ENCODE data around the gene DOCK1. TPM values are rescaled to one million over a fixed set of nuclear protein-coding genes. Genes with fewer than 3 reads are reported as not detected.

The DOCK1 gene
- total and polyA plus RNA-seq, 4 donors = 10.9 to 82.6 (median 43.3) TPM

DNA sequence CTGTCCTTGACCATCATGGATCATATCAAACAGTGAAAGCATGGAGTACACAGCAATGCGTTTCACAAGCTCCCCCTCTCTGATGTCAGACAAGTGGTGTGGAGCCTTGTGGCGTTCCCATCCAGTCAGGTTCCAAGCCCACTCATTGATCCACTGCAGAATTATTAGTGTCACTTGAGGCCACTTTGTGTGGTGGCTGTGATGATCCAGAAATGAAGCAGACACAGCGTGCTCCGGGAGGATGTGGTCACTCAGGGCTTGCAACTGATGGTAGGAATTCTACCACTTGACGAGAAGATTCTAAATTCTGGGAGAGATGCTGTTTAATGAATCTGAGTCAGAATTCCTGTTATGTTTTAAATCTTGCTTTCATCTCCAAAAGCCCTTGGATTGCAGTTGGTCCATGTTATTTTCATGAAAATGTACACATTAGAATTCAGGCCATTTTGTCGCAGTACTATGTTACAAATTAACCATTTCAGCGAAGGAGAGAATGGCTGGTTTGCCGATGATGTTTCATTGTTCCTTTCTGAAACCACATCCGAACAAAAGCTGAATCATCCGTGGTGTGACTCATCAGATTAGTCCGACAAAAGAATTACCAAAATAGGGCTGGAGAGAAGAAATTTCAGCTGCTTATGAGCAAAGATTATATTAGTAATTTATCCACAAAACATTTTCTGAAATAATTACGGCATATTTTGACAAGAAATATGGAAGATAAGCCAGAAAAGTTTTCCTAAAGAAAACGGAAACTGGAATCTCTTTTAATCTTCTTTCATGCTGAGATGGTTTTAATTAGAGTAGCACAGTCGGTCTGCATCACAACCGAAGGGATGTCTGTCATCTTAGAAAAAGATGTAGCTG is 243.1 kb downstream of the DOCK1 start:
- Histone ChIP-seq H3K27me3 (ENCODE audit: control insufficient read depth in 1 of 2, insufficient read depth in 2 of 2, low read length in 1 of 2) (no peaks in the 10 kb centered on the region), H3K9me3 (ENCODE audit: control insufficient read depth, low read length) (no peaks in the 10 kb centered on the region), H3K27ac (ENCODE audit: low read depth in 1 of 2, low read length in 2 of 2) (no peak overlapping the region), H3K36me3 (ENCODE audit: control insufficient read depth in 1 of 2, insufficient read depth in 2 of 2, low read length in 1 of 2) (no peaks in the 10 kb centered on the region), H3K4me1 (ENCODE audit: control insufficient read depth in 1 of 2, insufficient read depth in 2 of 2, low read length in 2 of 2) (no peaks in the 10 kb centered on the region), H3K4me3 (ENCODE audit: low read length in 2 of 2) (no peak overlapping the region)
- intact Hi-C loops (cut with DNase I) = no loop called here
- WGBS, 2 donors = 73 to 74% methylated on average over 15 of the region's 15 CpGs
- no peak for DNase-seq
- no peak for ATAC-seq (ENCODE audit: low FRiP score)

DNA sequence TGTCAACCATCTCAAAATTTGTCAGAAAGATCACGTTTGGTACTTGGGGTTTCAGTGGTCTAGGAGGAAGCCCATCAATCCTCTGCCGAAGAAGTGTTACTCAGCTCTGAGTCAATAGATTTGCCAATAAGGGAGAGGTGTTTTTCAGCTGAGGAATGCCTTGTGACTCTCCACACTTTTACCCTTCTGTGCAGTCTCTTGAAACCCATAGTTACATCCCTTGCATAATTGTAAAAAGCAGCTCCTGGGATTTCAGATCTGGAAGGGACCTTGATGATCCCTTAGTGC is 243.6 kb downstream of the DOCK1 start:
- 56 to 73% methylated on average over 2 of the region's 2 CpGs for WGBS, 2 donors
- Histone ChIP-seq H3K4me3 (ENCODE audit: low read length in 2 of 2) (no peak overlapping the region), H3K4me1 (ENCODE audit: control insufficient read depth in 1 of 2, insufficient read depth in 2 of 2, low read length in 2 of 2) (no peaks in the 10 kb centered on the region), H3K9me3 (ENCODE audit: control insufficient read depth, low read length) (no peaks in the 10 kb centered on the region), H3K27ac (ENCODE audit: low read depth in 1 of 2, low read length in 2 of 2) (no peak overlapping the region), H3K27me3 (ENCODE audit: control insufficient read depth in 1 of 2, insufficient read depth in 2 of 2, low read length in 1 of 2) (no peaks in the 10 kb centered on the region), H3K36me3 (ENCODE audit: control insufficient read depth in 1 of 2, insufficient read depth in 2 of 2, low read length in 1 of 2) (no peaks in the 10 kb centered on the region)
- DNase-seq (no peak), ATAC-seq (ENCODE audit: low FRiP score) (no peak)
- intact Hi-C loops (cut with DNase I) = no loop called here

DNA sequence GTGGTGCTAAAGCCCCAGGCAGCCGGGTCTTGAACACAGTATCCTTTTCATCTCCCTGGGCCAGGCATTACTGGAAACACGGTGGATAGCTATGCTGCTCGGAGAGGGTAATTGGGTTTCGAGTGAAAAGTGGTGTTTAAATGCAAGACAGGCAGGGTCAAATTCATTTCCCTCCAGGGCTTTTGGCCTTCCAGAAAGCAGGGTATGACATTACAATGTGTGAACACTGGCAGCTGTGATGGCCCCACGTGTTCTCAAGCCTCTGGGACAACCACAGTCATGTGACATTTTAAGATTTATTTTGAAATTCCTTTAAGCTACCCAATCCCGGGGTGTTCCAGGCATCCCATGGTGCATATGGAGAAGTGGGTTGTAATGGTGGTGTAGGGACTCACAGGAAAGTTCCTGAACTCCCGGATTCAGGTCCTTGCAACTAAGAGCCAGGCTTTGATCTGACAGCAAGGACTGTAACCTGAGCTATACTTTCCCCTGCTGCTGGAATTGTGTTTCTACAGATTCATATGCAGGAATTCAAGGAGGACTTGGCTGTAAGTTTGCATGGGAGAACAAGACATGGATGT is 244.4 kb downstream of the DOCK1 start:
- 59 to 63% methylated on average over 7 of the region's 7 CpGs for WGBS, 2 donors
- intact Hi-C loops (cut with DNase I) = no loop called here
- no peak for DNase-seq

DNA sequence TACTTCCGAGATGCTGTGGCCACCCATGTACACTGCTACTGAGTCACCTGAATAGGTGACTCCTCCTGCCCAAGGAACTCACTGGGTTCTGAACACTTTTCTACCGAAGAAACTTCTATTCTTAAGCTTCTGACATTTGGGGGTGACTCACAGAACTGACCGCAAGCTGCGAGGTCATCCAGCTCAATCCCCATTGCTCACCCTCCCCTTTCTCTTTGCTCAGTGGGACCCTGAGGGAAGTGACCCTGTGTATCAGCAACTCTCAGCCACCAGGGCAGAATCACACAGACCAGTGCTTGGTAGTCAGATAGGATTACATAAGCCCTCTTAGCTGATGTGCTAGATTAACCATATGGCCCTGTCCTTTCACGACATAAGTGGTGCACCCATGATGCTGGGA is 244.9 kb downstream of the DOCK1 start:
- ATAC-seq (ENCODE audit: low FRiP score) (no peak), DNase-seq (no peak)
- intact Hi-C loops (cut with DNase I) = no loop called here
- H3K27ac ChIP-seq (ENCODE audit: low read depth in 1 of 2, low read length in 2 of 2) = no peak overlapping the region
- H3K27me3 ChIP-seq (ENCODE audit: control insufficient read depth in 1 of 2, insufficient read depth in 2 of 2, low read length in 1 of 2) = no peaks in the 10 kb centered on the region
- WGBS, 2 donors = 92 to 94% methylated on average over 5 of the region's 5 CpGs
- H3K4me1 ChIP-seq (ENCODE audit: control insufficient read depth in 1 of 2, insufficient read depth in 2 of 2, low read length in 2 of 2) = no peaks in the 10 kb centered on the region
- H3K36me3 ChIP-seq (ENCODE audit: control insufficient read depth in 1 of 2, insufficient read depth in 2 of 2, low read length in 1 of 2) = no peaks in the 10 kb centered on the region
- no peak overlapping the region for H3K4me3 ChIP-seq (ENCODE audit: low read length in 2 of 2)
- H3K9me3 ChIP-seq (ENCODE audit: control insufficient read depth, low read length) = no peaks in the 10 kb centered on the region

More for the DNA sequence above, 244.4 kb downstream of the DOCK1 start:
- ATAC-seq (ENCODE audit: low FRiP score) = no peak
- H3K4me3 ChIP-seq (ENCODE audit: low read length in 2 of 2) = no peak overlapping the region
- H3K9me3 ChIP-seq (ENCODE audit: control insufficient read depth, low read length) = no peaks in the 10 kb centered on the region
- no peak overlapping the region for H3K27ac ChIP-seq (ENCODE audit: low read depth in 1 of 2, low read length in 2 of 2)
- H3K4me1 ChIP-seq (ENCODE audit: control insufficient read depth in 1 of 2, insufficient read depth in 2 of 2, low read length in 2 of 2) = no peaks in the 10 kb centered on the region
- no peaks in the 10 kb centered on the region for H3K27me3 ChIP-seq (ENCODE audit: control insufficient read depth in 1 of 2, insufficient read depth in 2 of 2, low read length in 1 of 2)
- no peaks in the 10 kb centered on the region for H3K36me3 ChIP-seq (ENCODE audit: control insufficient read depth in 1 of 2, insufficient read depth in 2 of 2, low read length in 1 of 2)

DNA sequence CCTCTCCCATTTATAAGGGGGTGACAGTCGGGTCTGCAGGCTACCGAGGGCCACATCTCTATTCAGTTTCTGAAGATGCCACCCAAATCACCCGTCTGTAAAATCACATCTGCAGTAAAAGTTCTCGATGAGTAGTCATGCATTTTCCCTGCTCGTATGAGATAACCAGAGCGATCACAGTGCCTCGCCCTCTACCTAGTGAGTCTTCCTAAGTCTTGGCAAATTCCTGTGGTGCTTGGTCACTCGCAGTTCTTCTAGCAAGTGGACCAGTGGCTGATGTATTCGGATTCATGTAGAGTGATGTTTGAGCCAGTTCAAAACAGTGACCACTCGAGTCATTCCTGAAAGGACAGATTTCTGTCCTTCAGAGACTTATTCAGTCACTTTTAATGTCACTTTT is 246.3 kb downstream of the DOCK1 start:
- DNase-seq (no peak), ATAC-seq (ENCODE audit: low FRiP score) (no peak)
- 94 to 97% methylated on average over 10 of the region's 10 CpGs for WGBS, 2 donors
- H3K27ac ChIP-seq (ENCODE audit: low read depth in 1 of 2, low read length in 2 of 2) = no peak overlapping the region
- H3K9me3 ChIP-seq (ENCODE audit: control insufficient read depth, low read length) = no peaks in the 10 kb centered on the region
- H3K36me3 ChIP-seq (ENCODE audit: control insufficient read depth in 1 of 2, insufficient read depth in 2 of 2, low read length in 1 of 2) = no peaks in the 10 kb centered on the region
- H3K4me1 ChIP-seq (ENCODE audit: control insufficient read depth in 1 of 2, insufficient read depth in 2 of 2, low read length in 2 of 2) = no peaks in the 10 kb centered on the region
- no peaks in the 10 kb centered on the region for H3K27me3 ChIP-seq (ENCODE audit: control insufficient read depth in 1 of 2, insufficient read depth in 2 of 2, low read length in 1 of 2)
- intact Hi-C loops (cut with DNase I) = no loop called here
- H3K4me3 ChIP-seq (ENCODE audit: low read length in 2 of 2) = no peak overlapping the region

DNA sequence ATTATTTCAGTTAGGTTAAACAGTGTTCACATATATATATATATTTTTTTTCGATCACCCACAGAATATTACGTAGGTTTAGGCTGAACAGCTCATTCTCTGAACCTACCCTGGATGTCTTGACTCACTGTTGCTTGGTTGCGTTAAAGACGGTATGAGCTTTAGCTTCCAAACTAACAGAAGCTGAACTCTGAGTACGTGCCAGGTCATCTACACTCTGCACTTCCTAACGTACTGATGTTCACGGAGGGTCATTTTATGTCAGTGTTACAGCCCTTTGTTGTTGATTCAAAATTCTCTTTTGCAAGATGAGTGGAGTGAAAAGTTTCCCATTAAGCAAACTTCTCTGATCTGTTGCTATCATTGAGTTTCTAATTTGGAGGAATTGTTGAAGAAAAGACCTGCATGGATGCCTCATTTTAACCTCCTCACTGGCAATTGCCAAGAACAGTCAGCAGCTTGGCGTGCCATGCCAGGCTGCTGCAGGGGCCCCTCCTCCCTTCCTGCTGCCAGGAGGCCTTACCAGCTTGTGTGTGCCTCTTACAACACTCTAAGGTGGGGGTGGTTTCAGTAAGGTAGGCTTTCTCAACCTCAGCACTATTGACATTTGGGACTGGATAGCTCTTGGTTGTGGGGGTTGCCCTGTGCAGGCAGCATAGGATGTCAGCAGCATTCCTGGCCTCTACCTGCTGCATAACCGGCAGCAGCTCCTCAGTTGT is 246.9 kb downstream of the DOCK1 start:
- WGBS, 2 donors = 84 to 86% methylated on average over 9 of the region's 9 CpGs
- Histone ChIP-seq H3K27me3 (ENCODE audit: control insufficient read depth in 1 of 2, insufficient read depth in 2 of 2, low read length in 1 of 2) (no peaks in the 10 kb centered on the region), H3K36me3 (ENCODE audit: control insufficient read depth in 1 of 2, insufficient read depth in 2 of 2, low read length in 1 of 2) (no peaks in the 10 kb centered on the region), H3K9me3 (ENCODE audit: control insufficient read depth, low read length) (no peaks in the 10 kb centered on the region), H3K4me3 (ENCODE audit: low read length in 2 of 2) (no peak overlapping the region), H3K4me1 (ENCODE audit: control insufficient read depth in 1 of 2, insufficient read depth in 2 of 2, low read length in 2 of 2) (no peaks in the 10 kb centered on the region), H3K27ac (ENCODE audit: low read depth in 1 of 2, low read length in 2 of 2) (no peak overlapping the region)
- intact Hi-C loops (cut with DNase I) = no loop called here
- DNase-seq = no peak
- ATAC-seq (ENCODE audit: low FRiP score) = no peak

DNA sequence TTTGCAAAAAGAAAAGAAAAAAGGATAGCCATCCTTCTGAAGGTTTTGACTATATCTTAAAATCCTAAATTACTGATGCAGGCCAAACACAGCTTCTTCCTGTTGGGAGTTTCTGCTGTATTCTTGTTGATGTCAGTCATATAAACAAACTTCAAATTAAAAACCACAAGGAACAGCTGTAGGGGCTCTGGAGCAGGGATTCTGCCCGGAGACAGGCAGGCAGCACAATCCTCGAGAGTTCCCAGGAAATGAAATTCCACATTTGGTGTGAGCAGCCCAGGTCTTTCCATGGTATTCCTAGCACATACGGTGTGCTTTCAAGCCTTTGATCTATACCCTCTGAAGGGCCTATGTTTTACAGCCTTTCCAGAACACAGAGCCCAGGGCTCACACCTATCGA is 248.0 kb downstream of the DOCK1 start:
- Histone ChIP-seq H3K4me3 (ENCODE audit: low read length in 2 of 2) (no peak overlapping the region), H3K36me3 (ENCODE audit: control insufficient read depth in 1 of 2, insufficient read depth in 2 of 2, low read length in 1 of 2) (no peaks in the 10 kb centered on the region), H3K9me3 (ENCODE audit: control insufficient read depth, low read length) (no peaks in the 10 kb centered on the region), H3K4me1 (ENCODE audit: control insufficient read depth in 1 of 2, insufficient read depth in 2 of 2, low read length in 2 of 2) (no peaks in the 10 kb centered on the region), H3K27me3 (ENCODE audit: control insufficient read depth in 1 of 2, insufficient read depth in 2 of 2, low read length in 1 of 2) (no peaks in the 10 kb centered on the region), H3K27ac (ENCODE audit: low read depth in 1 of 2, low read length in 2 of 2) (no peak overlapping the region)
- ATAC-seq (ENCODE audit: low FRiP score) (no peak), DNase-seq (no peak)
- intact Hi-C loops (cut with DNase I) = no loop called here
- WGBS, 2 donors = 75 to 82% methylated on average over 4 of the region's 4 CpGs

DNA sequence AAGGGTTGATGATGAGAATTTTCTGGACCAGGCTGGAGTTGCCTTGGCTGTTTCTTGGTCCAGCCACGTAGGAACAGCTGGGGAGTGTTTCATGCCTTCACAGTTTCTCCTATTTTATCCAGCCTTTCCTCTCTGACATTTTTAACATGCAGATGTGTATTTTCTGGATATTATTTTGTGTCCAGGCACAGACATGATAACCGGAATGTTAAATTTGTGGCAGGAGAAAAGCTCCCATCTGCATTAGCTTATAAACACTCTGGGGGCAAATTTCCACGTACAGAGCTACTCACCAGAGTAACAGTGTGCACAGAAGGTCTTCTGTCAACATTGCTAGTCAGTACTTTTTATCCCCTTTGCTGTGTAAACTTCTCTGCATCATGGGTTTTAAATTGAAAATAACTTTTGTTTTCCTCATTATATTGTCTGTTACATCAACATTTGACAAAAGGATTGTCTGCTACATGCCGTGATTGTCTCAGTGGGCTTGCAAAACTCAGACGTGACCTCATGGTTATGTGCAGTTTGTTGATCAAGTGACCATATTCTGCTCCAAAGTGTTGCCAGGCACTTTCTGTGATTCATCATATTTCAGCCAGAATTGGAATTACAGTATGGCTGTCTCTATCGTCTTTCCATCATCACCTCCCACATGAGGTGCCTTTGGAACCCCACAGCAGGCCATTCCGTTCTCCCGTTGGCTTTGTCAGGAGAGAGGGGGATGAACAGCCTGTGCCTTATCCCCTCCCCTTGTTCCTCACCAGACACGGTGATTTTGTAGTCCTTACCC is 249.8 kb downstream of the DOCK1 start:
- H3K9me3 ChIP-seq (ENCODE audit: control insufficient read depth, low read length) = no peaks in the 10 kb centered on the region
- WGBS, 2 donors = 59 to 66% methylated on average over 9 of the region's 9 CpGs
- H3K27me3 ChIP-seq (ENCODE audit: control insufficient read depth in 1 of 2, insufficient read depth in 2 of 2, low read length in 1 of 2) = no peaks in the 10 kb centered on the region
- DNase-seq (no peak), ATAC-seq (ENCODE audit: low FRiP score) (no peak)
- H3K27ac ChIP-seq (ENCODE audit: low read depth in 1 of 2, low read length in 2 of 2) = no peak overlapping the region
- no peaks in the 10 kb centered on the region for H3K4me1 ChIP-seq (ENCODE audit: control insufficient read depth in 1 of 2, insufficient read depth in 2 of 2, low read length in 2 of 2)
- no peaks in the 10 kb centered on the region for H3K36me3 ChIP-seq (ENCODE audit: control insufficient read depth in 1 of 2, insufficient read depth in 2 of 2, low read length in 1 of 2)
- intact Hi-C loops (cut with DNase I) = no loop called here
- no peak overlapping the region for H3K4me3 ChIP-seq (ENCODE audit: low read length in 2 of 2)
